Esophagus squamous epithelium (tissue), 4 donors: Measurements from ENCODE around the gene TBPL1.

Experiments
- POLR2A ChIP-seq, 4 donors: fragments of 450-650 bp; IDR thresholded peaks; one replicate each; pipeline ENCODE4 v1.6.1; 2017; ENCODE audit warnings: antibody characterized with exemption in 4 of 4, mild to moderate bottlenecking in 4 of 4, moderate library complexity in 3 of 4
- TF ChIP-seq, protein P1 (sequence below), 6 experiments: fragments of 450-650 bp in 4 of 6; fragments of 200-600 bp in 2 of 6; sonication (generic) in 2 of 6; IDR thresholded peaks; one replicate each; pipeline ENCODE4 v1.5.1; 2016 to 2019; ENCODE audit warnings: antibody characterized with exemption in 6 of 6, mild to moderate bottlenecking in 4 of 6, moderate library complexity in 4 of 6

DNA sequence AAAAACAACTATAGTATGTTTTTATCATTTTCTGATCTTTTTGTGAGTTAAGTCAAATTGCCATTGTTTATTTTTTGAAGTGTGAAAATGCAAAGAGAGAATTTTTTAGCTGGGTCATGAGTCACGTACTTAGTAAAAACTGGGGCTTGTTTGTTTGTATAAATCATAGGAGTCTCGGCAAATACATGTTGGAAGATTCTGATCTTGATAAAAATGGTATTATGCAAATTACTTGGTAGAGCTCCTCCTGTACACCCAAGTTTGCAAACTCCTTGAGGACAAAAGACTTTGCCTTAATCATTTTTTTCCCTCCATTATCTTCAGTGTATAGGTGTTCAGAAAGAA, 25.8 kb downstream of the TBPL1 start:
- TF ChIP-seq, protein P1, sequence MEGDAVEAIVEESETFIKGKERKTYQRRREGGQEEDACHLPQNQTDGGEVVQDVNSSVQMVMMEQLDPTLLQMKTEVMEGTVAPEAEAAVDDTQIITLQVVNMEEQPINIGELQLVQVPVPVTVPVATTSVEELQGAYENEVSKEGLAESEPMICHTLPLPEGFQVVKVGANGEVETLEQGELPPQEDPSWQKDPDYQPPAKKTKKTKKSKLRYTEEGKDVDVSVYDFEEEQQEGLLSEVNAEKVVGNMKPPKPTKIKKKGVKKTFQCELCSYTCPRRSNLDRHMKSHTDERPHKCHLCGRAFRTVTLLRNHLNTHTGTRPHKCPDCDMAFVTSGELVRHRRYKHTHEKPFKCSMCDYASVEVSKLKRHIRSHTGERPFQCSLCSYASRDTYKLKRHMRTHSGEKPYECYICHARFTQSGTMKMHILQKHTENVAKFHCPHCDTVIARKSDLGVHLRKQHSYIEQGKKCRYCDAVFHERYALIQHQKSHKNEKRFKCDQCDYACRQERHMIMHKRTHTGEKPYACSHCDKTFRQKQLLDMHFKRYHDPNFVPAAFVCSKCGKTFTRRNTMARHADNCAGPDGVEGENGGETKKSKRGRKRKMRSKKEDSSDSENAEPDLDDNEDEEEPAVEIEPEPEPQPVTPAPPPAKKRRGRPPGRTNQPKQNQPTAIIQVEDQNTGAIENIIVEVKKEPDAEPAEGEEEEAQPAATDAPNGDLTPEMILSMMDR (IDR thresholded peaks at IDR 0.05) = no peak
- TF ChIP-seq POLR2A (IDR thresholded peaks at IDR 0.05) = no peak
